IMR-90 (cell line): ENCODE results near the gene ERCC4.

Experiments used
- BHLHE40 ChIP-seq: fragments of 150-350 bp; IDR thresholded peaks from 2 replicates; pipeline ENCODE4 v1.6.1; 2016; ENCODE audit warnings: mild to moderate bottlenecking, low read depth, low read length
- CTCF ChIP-seq: conservative IDR thresholded peaks from 2 replicates; pipeline ENCODE4 v1.5.1; 2012; ENCODE audit warnings: mild to moderate bottlenecking, low read depth, low read length, improper control_type of control experiment
- MXI1 ChIP-seq: IDR thresholded peaks from 2 replicates; pipeline ENCODE4 v1.6.1; 2012; ENCODE audit warnings: low read depth, mild to moderate bottlenecking, low read length, moderate library complexity, borderline replicate concordance
- POLR2A ChIP-seq: IDR thresholded peaks from 2 replicates; pipeline ENCODE4 v1.6.1; 2012; ENCODE audit warnings: mild to moderate bottlenecking, low read depth, low read length
- RAD21 ChIP-seq: IDR thresholded peaks from 2 replicates; pipeline ENCODE4 v1.6.1; 2012; ENCODE audit warnings: low read length, improper control_type of control experiment
- RFX5 ChIP-seq: IDR thresholded peaks from 2 replicates; pipeline ENCODE4 v1.8.0; 2012; ENCODE audit warnings: low read depth, mild to moderate bottlenecking, low read length, moderate library complexity
- SMC3 ChIP-seq: fragments of 150-350 bp; IDR thresholded peaks from 2 replicates; pipeline ENCODE4 v1.6.1; 2016; ENCODE audit warnings: low read depth, mild to moderate bottlenecking, antibody characterized with exemption, low read length, moderate library complexity
- USF2 ChIP-seq: fragments of 150-350 bp; IDR thresholded peaks from 2 replicates; pipeline ENCODE4 v1.6.1; 2017; ENCODE audit warnings: mild to moderate bottlenecking, antibody characterized with exemption, low read length, low read depth

GRCh38 chr16:13983625-13984024, 63.7 kb downstream of the ERCC4 start:
- no peak for TF ChIP-seq POLR2A
- no peak for TF ChIP-seq CTCF
- TF ChIP-seq RAD21, result no peak
- TF ChIP-seq RFX5, result no peak
- TF ChIP-seq SMC3, result no peak
- TF ChIP-seq BHLHE40, result no peak
- TF ChIP-seq USF2, result no peak
- TF ChIP-seq MXI1, result no peak
